ENCODE results near the gene ANAPC10.

ANAPC10 gene

GRCh38 chr4:145048817-145049216 lies 49.2 kb downstream of the ANAPC10 start:
- no peak for TF ChIP-seq SIN3A (IDR thresholded peaks at IDR 0.05; ENCODE audit: borderline replicate concordance, insufficient read depth, low read length)
- no peak for TF ChIP-seq POLR2AphosphoS5 (IDR thresholded peaks at IDR 0.05; ENCODE audit: low read depth, low read length)
- no peak for TF ChIP-seq FOXP2 (optimal IDR thresholded peaks at IDR 0.05; ENCODE audit: borderline replicate concordance, extremely low read depth, extremely low read length, insufficient read depth)
- no peak for TF ChIP-seq TAF1 (IDR thresholded peaks at IDR 0.05; ENCODE audit: borderline replicate concordance, insufficient read depth, low read length)
- TF ChIP-seq REST (IDR thresholded peaks at IDR 0.05; ENCODE audit: insufficient read depth in 1 of 2, low read depth in 2 of 2, low read length in 2 of 2): no peak

- TF ChIP-seq SIN3A (IDR thresholded peaks at IDR 0.05; ENCODE audit: borderline replicate concordance, insufficient read depth, low read length) (no peak), FOXP2 (optimal IDR thresholded peaks at IDR 0.05; ENCODE audit: borderline replicate concordance, extremely low read depth, extremely low read length, insufficient read depth) (no peak)
Measured at GRCh38 chr4:145047151-145047550, 50.8 kb downstream of the ANAPC10 start.

- no peak for TF ChIP-seq FOXP2 (optimal IDR thresholded peaks at IDR 0.05; ENCODE audit: borderline replicate concordance, extremely low read depth, extremely low read length, insufficient read depth)
- no peak for TF ChIP-seq POLR2AphosphoS5 (IDR thresholded peaks at IDR 0.05; ENCODE audit: low read depth, low read length)
- TF ChIP-seq REST (IDR thresholded peaks at IDR 0.05; ENCODE audit: insufficient read depth in 1 of 2, low read depth in 2 of 2, low read length in 2 of 2): no peak
- TF ChIP-seq TAF1 (IDR thresholded peaks at IDR 0.05; ENCODE audit: borderline replicate concordance, insufficient read depth, low read length): no peak
- no peak for TF ChIP-seq SIN3A (IDR thresholded peaks at IDR 0.05; ENCODE audit: borderline replicate concordance, insufficient read depth, low read length)
Measured at GRCh38 chr4:145045180-145045579, 52.8 kb downstream of the ANAPC10 start.

- no peak for TF ChIP-seq POLR2AphosphoS5 (IDR thresholded peaks at IDR 0.05; ENCODE audit: low read depth, low read length)
- TF ChIP-seq SIN3A (IDR thresholded peaks at IDR 0.05; ENCODE audit: borderline replicate concordance, insufficient read depth, low read length): no peak
- TF ChIP-seq TAF1 (IDR thresholded peaks at IDR 0.05; ENCODE audit: borderline replicate concordance, insufficient read depth, low read length): no peak
- no peak for TF ChIP-seq FOXP2 (optimal IDR thresholded peaks at IDR 0.05; ENCODE audit: borderline replicate concordance, extremely low read depth, extremely low read length, insufficient read depth)
- TF ChIP-seq REST (IDR thresholded peaks at IDR 0.05; ENCODE audit: insufficient read depth in 1 of 2, low read depth in 2 of 2, low read length in 2 of 2): no peak
Measured at GRCh38 chr4:145044341-145044740, 53.7 kb downstream of the ANAPC10 start.

GRCh38 chr4:145043306-145043705 lies 54.7 kb downstream of the ANAPC10 start:
- TF ChIP-seq SIN3A (IDR thresholded peaks at IDR 0.05; ENCODE audit: borderline replicate concordance, insufficient read depth, low read length): no peak
- no peak for TF ChIP-seq FOXP2 (optimal IDR thresholded peaks at IDR 0.05; ENCODE audit: borderline replicate concordance, extremely low read depth, extremely low read length, insufficient read depth)
- no peak for TF ChIP-seq REST (IDR thresholded peaks at IDR 0.05; ENCODE audit: insufficient read depth in 1 of 2, low read depth in 2 of 2, low read length in 2 of 2)
- no peak for TF ChIP-seq TAF1 (IDR thresholded peaks at IDR 0.05; ENCODE audit: borderline replicate concordance, insufficient read depth, low read length)
- no peak for TF ChIP-seq POLR2AphosphoS5 (IDR thresholded peaks at IDR 0.05; ENCODE audit: low read depth, low read length)
